Esophagus muscularis mucosa (tissue), 4 donors: ENCODE measurements around the gene RAB3B. TPM values are rescaled to one million over a fixed set of nuclear protein-coding genes. Genes with fewer than 3 reads are reported as not detected.
"Not testable (repeated sequence)": the region's sequence is repeated elsewhere in the genome, so short reads cannot be mapped to it uniquely, and the experiment has no call there.

Experiments used
- DNase-seq: peaks from one replicate; pipeline ENCODE4 v3.0.0-alpha.2; 2017; ENCODE audit errors: extremely low spot score
- H3K27ac ChIP-seq, 4 donors: fragments of 200-600 bp; sonication (generic); replicated peaks in 1 of 4; 1 replicate in 3 of 4; 2 replicates in 1 of 4; pipeline ENCODE4 v1.5.1; 2016 to 2019; ENCODE audit warnings: mild to moderate bottlenecking in 1 of 4
- H3K27me3 ChIP-seq, 4 donors: fragments of 200-600 bp; sonication (generic); one replicate each; pipeline versions ENCODE4 v1.5.1 to v1.6.0; 2016 to 2019
- H3K36me3 ChIP-seq, 4 donors: fragments of 200-600 bp; sonication (generic); one replicate each; pipeline ENCODE4 v1.5.1; 2016 to 2019
- H3K4me1 ChIP-seq, 4 donors: fragments of 200-600 bp; sonication (generic); one replicate each; pipeline ENCODE4 v1.5.1; 2016 to 2019
- H3K4me3 ChIP-seq, 4 donors: fragments of 200-600 bp; sonication (generic); 1 replicate in 2 of 4; 2 replicates in 2 of 4; pipeline ENCODE4 v1.5.1; 2016 to 2019; ENCODE audit warnings: mild to moderate bottlenecking in 4 of 4, moderate library complexity in 1 of 4
- H3K9me3 ChIP-seq, 4 donors: fragments of 200-600 bp; sonication (generic); 1 replicate in 3 of 4; 2 replicates in 1 of 4; pipeline ENCODE4 v1.5.1; 2016 to 2019
- EP300 ChIP-seq: sonication (generic); formaldehyde crosslinking; IDR thresholded peaks from one replicate; pipeline ENCODE4 v1.6.1; 2017; ENCODE audit warnings: antibody characterized with exemption
- POLR2A ChIP-seq: fragments of 450-650 bp; IDR thresholded peaks from one replicate; pipeline ENCODE4 v1.6.1; 2017; ENCODE audit warnings: antibody characterized with exemption, moderate library complexity, mild to moderate bottlenecking, low read depth
- POLR2AphosphoS5 ChIP-seq, 2 donors: sonication (generic); formaldehyde crosslinking; IDR thresholded peaks; one replicate each; pipeline ENCODE4 v1.6.1; 2017; ENCODE audit warnings: antibody characterized with exemption in 2 of 2
- WGBS: methylation state at CpG from one replicate; pipeline ENCODE4 v1.1.5; 2018; 5-methylcytosine and 5-hydroxymethylcytosine counted together
- intact Hi-C: fragments of 100-400 bp; cut with DNase I; formaldehyde crosslinking; loops from one replicate; pipeline ENCODE4 v1.15.1; 2023
- total RNA-seq, 4 donors: library from RNA; depleted of rRNA; stranded (reverse); fragments of >200 nt; gene quantifications; one replicate each; pipeline versions ENCODE4 v1.1.0 to v1.2.1, GENCODE V29; 2016
- TF ChIP-seq, protein P1 (sequence below), 3 experiments: fragments of 200-600 bp in 2 of 3; fragments of 450-650 bp in 1 of 3; sonication (generic) in 2 of 3; IDR thresholded peaks; one replicate each; pipeline ENCODE4 v1.5.1; 2017 to 2019; ENCODE audit warnings: antibody characterized with exemption in 3 of 3, mild to moderate bottlenecking in 2 of 3, moderate library complexity in 1 of 3

Gene RAB3B
- total RNA-seq, 4 donors from 2014 or later: 0.42 to 1.3 (median 0.83) TPM

DNA sequence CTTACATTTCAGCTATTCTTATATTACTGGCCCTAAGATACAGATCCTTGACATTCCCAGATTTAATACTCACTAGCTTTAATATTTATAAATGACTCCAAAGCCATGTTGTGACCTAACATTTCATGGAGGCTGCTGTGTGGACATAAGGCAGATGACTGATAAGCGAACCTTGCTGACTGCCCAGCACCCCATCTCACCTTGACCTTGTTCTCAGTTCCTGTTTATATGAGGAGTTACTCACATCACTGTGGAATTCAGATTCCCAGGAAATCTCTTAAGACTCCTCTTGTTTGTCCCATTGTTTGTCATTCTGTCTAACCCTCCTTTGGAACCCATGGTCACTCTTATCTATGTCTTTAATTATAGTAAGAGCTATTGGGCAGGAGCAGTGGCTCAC is 21.9 kb downstream of the RAB3B start:
- no peaks in the 10 kb centered on the region for H3K4me1 ChIP-seq
- DNase-seq: no peak
- TF ChIP-seq, protein P1, sequence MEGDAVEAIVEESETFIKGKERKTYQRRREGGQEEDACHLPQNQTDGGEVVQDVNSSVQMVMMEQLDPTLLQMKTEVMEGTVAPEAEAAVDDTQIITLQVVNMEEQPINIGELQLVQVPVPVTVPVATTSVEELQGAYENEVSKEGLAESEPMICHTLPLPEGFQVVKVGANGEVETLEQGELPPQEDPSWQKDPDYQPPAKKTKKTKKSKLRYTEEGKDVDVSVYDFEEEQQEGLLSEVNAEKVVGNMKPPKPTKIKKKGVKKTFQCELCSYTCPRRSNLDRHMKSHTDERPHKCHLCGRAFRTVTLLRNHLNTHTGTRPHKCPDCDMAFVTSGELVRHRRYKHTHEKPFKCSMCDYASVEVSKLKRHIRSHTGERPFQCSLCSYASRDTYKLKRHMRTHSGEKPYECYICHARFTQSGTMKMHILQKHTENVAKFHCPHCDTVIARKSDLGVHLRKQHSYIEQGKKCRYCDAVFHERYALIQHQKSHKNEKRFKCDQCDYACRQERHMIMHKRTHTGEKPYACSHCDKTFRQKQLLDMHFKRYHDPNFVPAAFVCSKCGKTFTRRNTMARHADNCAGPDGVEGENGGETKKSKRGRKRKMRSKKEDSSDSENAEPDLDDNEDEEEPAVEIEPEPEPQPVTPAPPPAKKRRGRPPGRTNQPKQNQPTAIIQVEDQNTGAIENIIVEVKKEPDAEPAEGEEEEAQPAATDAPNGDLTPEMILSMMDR (IDR thresholded peaks at IDR 0.05): no peak
- TF ChIP-seq POLR2AphosphoS5 (IDR thresholded peaks at IDR 0.05) (no peak), EP300 (no peak), POLR2A (no peak)
- no peak overlapping the region for H3K27ac ChIP-seq
- 89% methylated on average over 1 of the region's 1 CpG for WGBS
- H3K36me3 ChIP-seq: no peaks in the 10 kb centered on the region
- H3K27me3 ChIP-seq: peaks cover 0 to 11% (median 0%) of the 10 kb centered on the region in 4 donors
- intact Hi-C loops: no loop called here
- H3K4me3 ChIP-seq: no peak overlapping the region
- H3K9me3 ChIP-seq: no peaks in the 10 kb centered on the region

DNA sequence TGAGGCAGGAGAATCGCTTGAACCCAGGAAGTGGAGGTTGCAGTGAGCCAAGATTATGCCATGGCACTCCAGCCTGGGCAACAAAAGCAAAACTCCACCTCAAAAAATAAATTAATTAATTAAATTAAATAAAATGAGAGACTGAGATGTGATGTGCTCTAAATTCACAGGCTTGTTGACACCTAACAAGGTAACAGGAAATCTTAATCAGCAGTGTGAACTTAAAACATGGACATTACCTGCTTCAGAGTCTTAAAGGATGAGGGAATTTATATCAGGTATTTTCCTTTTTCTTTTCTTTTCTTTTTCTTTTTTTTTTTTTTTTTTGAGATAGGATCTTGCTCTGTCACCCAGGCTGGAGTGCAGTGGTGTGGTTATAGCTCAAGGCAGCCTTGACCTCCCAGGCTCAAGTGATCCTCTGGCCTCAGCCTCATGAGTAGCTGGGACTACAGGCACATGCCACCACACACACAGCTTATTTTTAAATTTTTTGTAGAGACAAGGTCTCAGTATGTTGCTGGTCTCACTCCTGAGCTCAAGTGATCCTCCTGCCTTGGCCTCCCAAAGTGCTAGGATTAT is 23.2 kb downstream of the RAB3B start:
- H3K27me3 ChIP-seq: peaks cover 0 to 11% (median 0%) of the 10 kb centered on the region in 4 donors
- H3K4me3 ChIP-seq, DNase-seq, H3K27ac ChIP-seq, H3K9me3 ChIP-seq, H3K36me3 ChIP-seq, intact Hi-C loops, H3K4me1 ChIP-seq: not testable (repeated sequence)
- WGBS: 100% methylated on average over 1 of the region's 1 CpG

DNA sequence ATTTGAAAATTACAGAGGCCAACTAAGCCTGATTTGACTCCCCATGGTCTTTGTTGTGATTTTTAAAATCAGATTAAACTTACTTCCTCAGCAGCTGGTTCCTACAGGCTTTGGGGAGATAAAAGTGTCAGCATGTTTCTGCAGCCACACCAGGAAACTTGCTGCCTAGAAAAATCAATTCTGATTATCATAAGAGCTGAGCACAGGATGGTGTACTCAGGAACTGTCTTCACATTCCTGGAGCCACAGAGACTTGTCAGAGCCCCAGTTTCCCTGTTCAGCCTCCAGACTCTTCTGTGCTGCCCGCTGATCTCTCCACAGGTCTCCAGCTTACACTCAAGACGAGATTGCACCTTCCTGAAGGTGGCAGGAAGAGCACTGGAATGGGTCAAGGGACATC is 23.9 kb downstream of the RAB3B start:
- Histone ChIP-seq H3K4me1 (no peaks in the 10 kb centered on the region), H3K27ac (no peak overlapping the region), H3K9me3 (no peaks in the 10 kb centered on the region), H3K36me3 (no peaks in the 10 kb centered on the region), H3K4me3 (no peak overlapping the region), H3K27me3 (peaks cover 0 to 15% (median 0%) of the 10 kb centered on the region in 4 donors)
- DNase-seq: no peak
- intact Hi-C loops: no loop called here
- TF ChIP-seq, protein P1 (IDR thresholded peaks at IDR 0.05): no peak
- no peak for TF ChIP-seq POLR2A
- no peak for TF ChIP-seq POLR2AphosphoS5 (IDR thresholded peaks at IDR 0.05)
- TF ChIP-seq EP300: no peak
- 73% methylated on average over 2 of the region's 2 CpGs for WGBS

DNA sequence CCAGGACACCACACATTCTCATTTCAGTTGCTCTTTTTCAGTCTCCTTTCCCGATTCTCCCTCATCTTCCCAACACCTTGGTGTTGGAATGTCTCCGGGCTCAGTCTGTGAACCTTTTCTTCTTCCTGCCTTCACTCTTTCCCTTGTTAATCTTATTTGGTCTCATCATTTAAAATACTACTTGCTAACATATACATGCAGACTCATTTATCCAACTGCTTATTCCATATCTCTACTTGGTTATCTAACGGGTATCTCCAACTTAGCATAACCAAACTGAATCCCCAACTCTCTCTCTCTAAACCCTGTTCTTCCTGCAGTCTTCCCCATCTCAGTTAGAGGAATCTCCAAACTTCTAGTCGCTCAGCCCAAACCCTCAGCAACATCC is 26.2 kb downstream of the RAB3B start:
- DNase-seq: no peak
- Histone ChIP-seq H3K9me3 (no peaks in the 10 kb centered on the region), H3K27ac (no peak overlapping the region), H3K4me1 (no peaks in the 10 kb centered on the region), H3K4me3 (no peak overlapping the region), H3K27me3 (peaks cover 0 to 35% (median 0%) of the 10 kb centered on the region in 4 donors), H3K36me3 (no peaks in the 10 kb centered on the region)
- WGBS: 89% methylated on average over 4 of the region's 4 CpGs
- intact Hi-C loops: no loop called here
- no peak for TF ChIP-seq POLR2A
- TF ChIP-seq, protein P1 (IDR thresholded peaks at IDR 0.05): no peak
- TF ChIP-seq EP300: no peak
- no peak for TF ChIP-seq POLR2AphosphoS5 (IDR thresholded peaks at IDR 0.05)

DNA sequence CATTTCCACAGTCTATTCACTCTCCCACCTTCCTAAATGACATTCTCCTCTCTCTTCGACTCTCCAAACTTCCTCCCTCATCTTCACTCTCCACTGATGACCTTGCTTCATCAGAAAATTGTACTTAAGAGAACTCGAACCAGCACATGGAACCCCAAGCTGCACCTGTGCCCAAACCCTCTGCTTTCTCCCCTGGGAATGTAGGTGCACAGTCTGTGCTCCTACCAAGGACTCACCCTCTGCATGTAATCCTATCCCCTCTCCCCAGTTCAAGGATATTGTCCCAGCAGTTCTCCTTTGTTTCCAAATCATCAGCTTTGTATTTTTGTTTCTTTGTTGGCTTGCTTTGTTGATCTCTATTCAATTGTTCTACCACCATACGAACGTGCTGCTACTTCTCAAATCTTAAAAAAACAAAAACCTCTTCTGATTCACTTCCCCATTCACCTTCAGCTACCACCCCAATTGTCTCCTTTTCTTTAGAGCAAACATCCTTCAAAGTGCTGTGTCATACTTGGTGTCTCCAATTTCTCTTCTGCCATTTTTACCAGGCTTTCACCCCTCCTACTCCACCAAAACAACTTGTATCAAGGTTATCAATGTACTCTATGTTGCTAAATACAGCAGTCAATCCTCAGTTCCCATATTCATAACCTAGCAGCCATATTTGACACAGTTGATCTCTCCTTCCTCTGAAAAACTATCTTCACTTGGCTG is 26.8 kb downstream of the RAB3B start:
- Histone ChIP-seq H3K36me3 (no peaks in the 10 kb centered on the region), H3K4me3 (no peak overlapping the region), H3K9me3 (no peaks in the 10 kb centered on the region), H3K4me1 (no peaks in the 10 kb centered on the region), H3K27me3 (peaks cover 0 to 40% (median 0%) of the 10 kb centered on the region in 4 donors), H3K27ac (no peak overlapping the region)
- intact Hi-C loops: no loop called here
- 66% methylated on average over 4 of the region's 4 CpGs for WGBS
- no peak for TF ChIP-seq EP300
- TF ChIP-seq, protein P1 (IDR thresholded peaks at IDR 0.05): no peak
- TF ChIP-seq POLR2A: no peak
- DNase-seq: no peak
